Measurements from ENCODE around the gene HIC2.
"Not testable (repeated sequence)": the region's sequence is repeated elsewhere in the genome, so short reads cannot be mapped to it uniquely, and the experiment has no call there.

Gene HIC2

GRCh38 chr22:21447694-21448402 lies 30.7 kb downstream of the HIC2 start:
- DNase-seq (ENCODE audit: low read depth): no peak

GRCh38 chr22:21448627-21449416 lies 31.7 kb downstream of the HIC2 start:
- DNase-seq (ENCODE audit: low read depth): no peak
- H3K4me3 ChIP-seq (ENCODE audit: low read depth, low read length): no peak overlapping the region

More at GRCh38 chr22:21447694-21448402, 30.7 kb downstream of the HIC2 start:
- no peak overlapping the region for H3K4me3 ChIP-seq (ENCODE audit: low read depth, low read length)

- no peak for DNase-seq (ENCODE audit: low read depth)
- H3K4me3 ChIP-seq (ENCODE audit: low read depth, low read length): no peak overlapping the region
These were observed 32.6 kb downstream of the HIC2 start for GRCh38 chr22:21449531-21450319.

- H3K4me3 ChIP-seq (ENCODE audit: low read depth, low read length): no peak overlapping the region
- no peak for DNase-seq (ENCODE audit: low read depth)
These were observed 33.2 kb downstream of the HIC2 start for GRCh38 chr22:21450320-21450831.

- no peak for DNase-seq (ENCODE audit: low read depth)
- H3K4me3 ChIP-seq (ENCODE audit: low read depth, low read length): no peak overlapping the region
These were observed 33.7 kb downstream of the HIC2 start for GRCh38 chr22:21450858-21451353.

GRCh38 chr22:21451545-21452520 lies 34.7 kb downstream of the HIC2 start:
- H3K4me3 ChIP-seq (ENCODE audit: low read depth, low read length): no peak overlapping the region
- DNase-seq (ENCODE audit: low read depth): no peak

GRCh38 chr22:21452666-21453065 lies 35.5 kb downstream of the HIC2 start:
- DNase-seq (ENCODE audit: low read depth); H3K4me3 ChIP-seq (ENCODE audit: low read depth, low read length): not testable (repeated sequence)

GRCh38 chr22:21454998-21455333 lies 37.8 kb downstream of the HIC2 start:
- H3K4me3 ChIP-seq (ENCODE audit: low read depth, low read length); DNase-seq (ENCODE audit: low read depth): not testable (repeated sequence)

GRCh38 chr22:21455334-21456089 lies 38.3 kb downstream of the HIC2 start:
- DNase-seq (ENCODE audit: low read depth): no peak
- H3K4me3 ChIP-seq (ENCODE audit: low read depth, low read length): no peak overlapping the region

GRCh38 chr22:21457023-21457787 lies 40.0 kb downstream of the HIC2 start:
- H3K4me3 ChIP-seq (ENCODE audit: low read depth, low read length): no peak overlapping the region
- DNase-seq (ENCODE audit: low read depth): no peak

- H3K4me3 ChIP-seq (ENCODE audit: low read depth, low read length); DNase-seq (ENCODE audit: low read depth): not testable (repeated sequence)
These were observed 45.5 kb downstream of the HIC2 start for GRCh38 chr22:21462672-21463071.

- peak within 1 kb of the TSS; percentile 45 for H3K4me3 ChIP-seq (ENCODE audit: low read depth, low read length)
- DNase-seq (ENCODE audit: low read depth): not testable (repeated sequence)
These were observed 50.4 kb downstream of the HIC2 start, which contains the start of gene TMEM191C for GRCh38 chr22:21467337-21468193. Gene TMEM191C (plus strand): TSS chr22:21467387. CDS start chr22:21467460, 73 bp downstream.

- DNase-seq (ENCODE audit: low read depth): peak; percentile 34
These were observed 51.3 kb downstream of the HIC2 start for GRCh38 chr22:21468194-21469096.

GRCh38 chr22:21469097-21469994 lies 52.2 kb downstream of the HIC2 start:
- DNase-seq (ENCODE audit: low read depth); H3K4me3 ChIP-seq (ENCODE audit: low read depth, low read length): not testable (repeated sequence)

More at GRCh38 chr22:21468194-21469096, 51.3 kb downstream of the HIC2 start:
- peak overlapping the region; percentile 45 for H3K4me3 ChIP-seq (ENCODE audit: low read depth, low read length)

Measured in skeletal muscle cell (primary cell).